ENCODE measurements around the gene CYP46A1.

CYP46A1 gene

GRCh38 chr14:99716091-99716849, 32.2 kb downstream of the CYP46A1 start:
- Mint-ChIP-seq H3K27ac (no peak overlapping the region), H3K27me3 (peaks cover 7% of the 10 kb centered on the region), H3K9me3 (peaks cover 9% of the 10 kb centered on the region), H3K4me3 (no peak overlapping the region), H3K36me3 (no peaks in the 10 kb centered on the region), H3K4me1 (peaks cover 4% of the 10 kb centered on the region)
- ATAC-seq (ENCODE audit: low read depth) (no peak), DNase-seq (ENCODE audit: low spot score in 2 of 2) (no peak)

DNA sequence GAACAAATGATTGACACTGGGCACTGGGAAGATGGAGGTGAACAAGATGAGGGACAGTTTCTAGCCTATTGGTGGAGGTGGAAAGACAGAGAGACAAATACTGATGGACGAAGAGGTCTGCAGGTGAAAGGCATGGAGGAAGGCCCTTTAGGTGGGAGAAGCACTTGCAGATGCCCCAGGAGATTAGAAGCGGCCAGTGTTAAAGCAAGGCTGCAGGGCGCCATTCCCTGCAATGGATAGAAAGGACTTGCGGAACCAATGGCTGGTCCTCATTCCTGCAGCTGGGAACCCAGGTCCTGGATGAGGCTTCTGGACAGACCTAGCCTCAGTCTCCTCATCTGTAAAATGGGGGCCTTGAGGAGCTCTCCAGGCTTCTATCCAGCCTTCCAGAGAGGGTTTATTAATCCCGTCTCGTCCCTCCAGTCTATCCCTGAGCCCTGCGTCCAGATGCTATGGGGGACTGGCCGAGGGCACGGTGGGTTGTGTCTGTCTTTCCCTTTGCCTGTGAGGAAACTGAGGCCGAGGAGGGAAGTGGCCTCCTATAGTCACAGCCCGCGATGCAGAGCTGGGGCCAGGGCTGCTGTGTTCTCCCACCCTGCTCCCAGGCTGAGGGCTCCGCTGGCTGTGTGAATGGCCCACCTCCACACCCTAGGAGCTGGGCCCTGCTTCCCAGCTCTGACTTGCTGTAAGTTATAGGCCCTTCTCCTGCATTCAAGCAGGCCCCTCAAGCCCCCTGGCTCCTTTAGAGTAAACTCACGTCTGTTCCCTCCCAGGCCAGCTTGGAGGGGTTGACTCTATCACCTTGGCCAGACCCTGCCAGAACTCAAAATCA, 33.0 kb downstream of the CYP46A1 start:
- Mint-ChIP-seq H3K27ac (no peak overlapping the region), H3K4me3 (no peak overlapping the region), H3K9me3 (peaks cover 7% of the 10 kb centered on the region), H3K4me1 (peaks cover 4% of the 10 kb centered on the region), H3K27me3 (peaks cover 7% of the 10 kb centered on the region), H3K36me3 (no peaks in the 10 kb centered on the region)
- ATAC-seq (ENCODE audit: low read depth) (no peak), DNase-seq (ENCODE audit: low spot score in 2 of 2) (no peak)

- Mint-ChIP-seq H3K9me3 (peaks cover 2% of the 10 kb centered on the region), H3K27ac (no peak overlapping the region), H3K36me3 (no peaks in the 10 kb centered on the region), H3K27me3 (peaks cover 11% of the 10 kb centered on the region), H3K4me1 (peaks cover 4% of the 10 kb centered on the region), H3K4me3 (no peak overlapping the region)
- DNase-seq (ENCODE audit: low spot score in 2 of 2) (no peak), ATAC-seq (ENCODE audit: low read depth) (no peak)
Measured at GRCh38 chr14:99717682-99718013, 33.5 kb downstream of the CYP46A1 start.

DNA sequence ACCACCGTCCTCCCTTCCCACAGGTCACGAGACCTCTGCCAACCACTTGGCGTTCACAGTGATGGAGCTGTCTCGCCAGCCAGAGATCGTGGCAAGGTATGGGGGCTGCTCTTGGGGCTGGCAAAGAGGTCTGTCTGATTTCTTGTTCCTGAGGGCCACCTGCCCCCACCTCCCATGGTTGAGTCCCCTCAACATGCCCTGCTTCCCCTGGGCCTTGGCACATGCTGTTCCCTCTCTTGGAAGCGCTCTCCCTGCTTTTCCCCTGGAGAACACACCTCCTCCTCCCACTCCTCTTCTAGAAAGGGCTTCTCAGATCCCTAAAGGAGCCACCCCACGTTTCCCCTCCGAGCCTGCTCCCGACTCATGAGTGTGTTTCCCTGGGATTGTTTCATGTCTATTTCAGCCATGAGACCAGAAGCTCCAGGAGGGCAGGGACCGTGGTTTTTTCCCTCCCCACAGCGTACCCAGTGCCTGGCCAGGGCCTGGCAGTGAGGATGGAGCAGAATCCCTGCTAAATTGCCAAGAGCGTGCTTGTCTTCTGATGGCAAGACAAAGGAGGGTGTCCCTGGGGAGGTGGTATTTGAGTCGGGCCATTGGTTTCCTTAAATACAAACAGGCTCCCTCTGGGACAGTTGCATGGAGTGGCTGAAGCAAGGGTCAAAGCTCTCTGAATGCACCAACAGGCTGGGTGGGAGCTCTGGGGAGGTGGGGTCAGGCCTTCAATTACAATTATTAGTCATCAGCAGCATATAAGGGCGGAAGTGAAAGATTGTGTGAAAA, 34.1 kb downstream of the CYP46A1 start:
- Mint-ChIP-seq H3K27me3 (peaks cover 13% of the 10 kb centered on the region), H3K9me3 (peaks cover 2% of the 10 kb centered on the region), H3K4me1 (peaks cover 4% of the 10 kb centered on the region), H3K4me3 (no peak overlapping the region), H3K36me3 (no peaks in the 10 kb centered on the region), H3K27ac (no peak overlapping the region)
- DNase-seq (ENCODE audit: low spot score in 2 of 2) (no peak), ATAC-seq (ENCODE audit: low read depth) (no peak)

- Mint-ChIP-seq H3K4me3 (no peak overlapping the region), H3K4me1 (peaks cover 4% of the 10 kb centered on the region), H3K27me3 (peaks cover 13% of the 10 kb centered on the region), H3K27ac (no peak overlapping the region), H3K9me3 (peaks cover 2% of the 10 kb centered on the region), H3K36me3 (no peaks in the 10 kb centered on the region)
- DNase-seq (ENCODE audit: low spot score in 2 of 2), result no peak
- ATAC-seq (ENCODE audit: low read depth), result no peak
Measured at GRCh38 chr14:99718811-99719192, 34.7 kb downstream of the CYP46A1 start.

GRCh38 chr14:99720941-99721791, 37.1 kb downstream of the CYP46A1 start:
- no peaks in the 10 kb centered on the region for H3K36me3 Mint-ChIP-seq
- H3K9me3 Mint-ChIP-seq, result peaks cover 2% of the 10 kb centered on the region
- ATAC-seq (ENCODE audit: low read depth) (no peak), DNase-seq (ENCODE audit: low spot score in 2 of 2) (no peak)
- peaks cover 4% of the 10 kb centered on the region for H3K4me1 Mint-ChIP-seq
- no peak overlapping the region for H3K27ac Mint-ChIP-seq
- no peak overlapping the region for H3K4me3 Mint-ChIP-seq
- H3K27me3 Mint-ChIP-seq, result peaks cover 18% of the 10 kb centered on the region

DNA sequence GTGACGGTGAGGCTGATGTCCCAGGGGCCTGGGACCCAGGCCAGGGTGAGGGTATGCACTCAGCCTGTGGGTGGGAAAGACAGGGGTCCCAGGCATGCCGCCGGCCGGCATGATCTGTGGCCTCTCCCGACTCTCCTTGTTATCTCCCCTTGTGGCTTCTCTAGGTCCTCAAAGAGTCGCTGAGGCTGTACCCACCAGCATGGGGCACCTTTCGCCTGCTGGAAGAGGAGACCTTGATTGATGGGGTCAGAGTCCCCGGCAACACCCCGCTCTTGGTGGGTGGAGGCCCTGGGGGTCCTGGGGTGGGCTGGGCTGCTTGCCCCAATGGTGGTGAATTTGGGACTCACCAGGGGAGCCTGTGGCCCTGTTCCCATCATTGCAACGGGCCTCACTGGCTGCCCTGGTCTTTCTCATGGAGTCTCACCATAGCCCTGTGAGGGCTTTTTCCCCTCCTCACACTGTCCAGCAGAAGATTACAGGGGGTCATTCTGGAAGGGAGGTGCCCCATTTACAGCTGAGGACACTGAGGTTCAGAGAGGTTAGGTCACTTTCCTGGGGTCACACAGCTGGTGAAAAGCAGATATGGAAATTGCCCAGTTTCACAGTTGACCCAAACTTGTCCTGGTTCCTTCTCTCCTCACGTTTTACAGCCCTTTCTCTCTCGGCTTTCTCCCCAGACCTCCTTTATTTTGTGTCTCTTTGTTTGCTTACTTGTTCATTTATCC, 37.9 kb downstream of the CYP46A1 start:
- H3K27ac Mint-ChIP-seq, result no peak overlapping the region
- peaks cover 3% of the 10 kb centered on the region for H3K36me3 Mint-ChIP-seq
- DNase-seq (ENCODE audit: low spot score in 2 of 2) (no peak), ATAC-seq (ENCODE audit: low read depth) (no peak)
- peaks cover 6% of the 10 kb centered on the region for H3K4me1 Mint-ChIP-seq
- peaks cover 19% of the 10 kb centered on the region for H3K27me3 Mint-ChIP-seq
- no peak overlapping the region for H3K4me3 Mint-ChIP-seq
- peaks cover 2% of the 10 kb centered on the region for H3K9me3 Mint-ChIP-seq

DNA sequence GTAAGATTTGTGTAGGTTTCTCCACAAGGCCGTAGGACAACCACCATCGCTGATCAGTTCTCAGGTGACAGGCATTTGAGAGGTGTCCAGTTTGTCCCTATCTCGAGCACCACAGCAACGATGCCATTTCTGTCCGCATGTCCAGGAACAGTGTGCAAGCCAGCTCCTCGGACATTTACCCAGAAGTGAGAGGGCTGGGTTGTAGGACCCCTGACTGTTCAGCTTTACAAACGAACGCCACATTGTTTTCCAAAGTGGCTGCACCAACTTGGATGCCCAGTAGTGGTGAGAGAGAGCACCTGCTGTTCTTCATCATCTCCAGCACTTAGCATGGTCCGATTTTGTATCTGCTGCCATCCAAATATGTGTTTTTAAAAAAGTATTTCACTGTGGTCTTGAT, 38.6 kb downstream of the CYP46A1 start:
- no peak overlapping the region for H3K27ac Mint-ChIP-seq

DNA sequence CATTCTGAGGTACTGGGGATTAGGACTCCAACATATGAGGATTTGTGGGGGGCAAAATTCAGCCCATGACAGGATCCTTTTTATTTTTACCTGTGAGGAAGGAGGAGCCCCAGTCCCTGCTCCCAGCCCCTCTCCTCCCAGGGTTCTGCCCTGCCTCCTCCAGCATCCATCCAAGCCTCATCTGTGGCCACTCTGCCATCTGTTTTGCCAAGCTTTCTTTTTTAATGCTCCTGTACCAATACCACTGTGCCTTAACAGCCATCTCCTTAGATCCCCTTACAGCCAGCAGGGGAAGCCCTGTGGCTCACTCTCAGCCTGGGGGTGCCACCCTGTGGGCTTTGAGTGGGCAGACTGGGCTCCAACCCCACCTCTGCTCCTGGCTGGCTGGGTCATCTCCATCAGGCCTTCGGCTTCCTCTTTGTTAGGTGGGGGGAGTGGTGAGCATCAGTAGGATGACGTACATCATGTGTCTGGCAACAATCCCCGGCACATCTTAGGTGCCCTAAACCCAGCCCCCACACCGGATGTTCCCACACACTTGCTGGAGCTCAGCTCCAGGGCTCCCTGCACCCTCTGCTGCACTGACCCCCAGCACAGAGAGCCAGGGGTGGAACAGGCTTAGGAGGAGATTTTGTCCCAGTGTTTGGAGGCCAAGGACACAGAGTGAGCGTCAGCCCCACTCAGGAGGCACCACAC, 40.2 kb downstream of the CYP46A1 start:
- H3K9me3 Mint-ChIP-seq, result peaks cover 2% of the 10 kb centered on the region
- peaks cover 26% of the 10 kb centered on the region for H3K27me3 Mint-ChIP-seq
- no peak for ATAC-seq (ENCODE audit: low read depth)
- no peak overlapping the region for H3K4me3 Mint-ChIP-seq
- peaks cover 4% of the 10 kb centered on the region for H3K4me1 Mint-ChIP-seq
- DNase-seq (ENCODE audit: low spot score in 2 of 2), result no peak
- H3K27ac Mint-ChIP-seq, result no peak overlapping the region
- H3K36me3 Mint-ChIP-seq, result peaks cover 3% of the 10 kb centered on the region

More for the DNA sequence above, 38.6 kb downstream of the CYP46A1 start:
- Mint-ChIP-seq H3K9me3 (peaks cover 2% of the 10 kb centered on the region), H3K36me3 (peaks cover 3% of the 10 kb centered on the region), H3K4me1 (peaks cover 6% of the 10 kb centered on the region), H3K4me3 (no peak overlapping the region), H3K27me3 (peaks cover 23% of the 10 kb centered on the region)
- DNase-seq (ENCODE audit: low spot score in 2 of 2) (no peak), ATAC-seq (ENCODE audit: low read depth) (no peak)

DNA sequence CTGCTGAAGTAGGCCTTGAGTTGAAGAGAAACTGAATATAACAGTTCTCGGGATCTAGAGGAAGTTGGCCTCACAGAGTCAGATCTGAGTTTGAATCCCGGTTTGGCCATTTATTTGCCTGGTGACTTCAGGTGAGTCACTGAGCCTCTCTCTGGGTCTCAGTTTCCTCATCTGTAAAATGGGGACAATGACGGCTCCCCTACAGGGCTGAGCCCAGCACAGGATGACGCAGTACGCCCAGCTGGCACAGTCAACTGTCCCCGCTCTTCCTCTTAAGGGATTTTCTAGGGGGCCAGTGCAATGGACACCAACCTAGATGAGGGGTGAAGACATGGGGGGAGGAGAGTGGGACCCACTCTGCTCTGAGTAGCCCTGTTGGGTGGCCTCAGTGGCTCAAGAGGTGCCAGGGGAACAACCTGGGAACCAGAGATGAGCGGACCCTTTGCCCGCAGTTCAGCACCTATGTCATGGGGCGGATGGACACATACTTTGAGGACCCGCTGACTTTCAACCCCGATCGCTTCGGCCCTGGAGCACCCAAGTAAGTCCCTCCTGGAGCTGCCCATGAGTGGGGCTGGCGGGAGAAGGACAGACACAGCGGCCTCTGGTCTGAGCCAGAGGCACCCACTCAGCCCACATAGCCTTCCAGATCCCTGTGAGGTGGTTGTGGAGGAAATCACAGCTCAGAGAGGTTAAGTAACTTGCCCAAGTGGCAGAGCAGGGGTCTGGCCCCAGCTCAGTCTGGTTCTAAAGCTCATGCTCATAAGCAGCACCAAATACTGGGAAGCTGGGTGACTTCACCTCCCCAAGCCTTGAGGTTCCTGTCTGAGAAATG, 41.1 kb downstream of the CYP46A1 start:
- H3K27me3 Mint-ChIP-seq, result peaks cover 24% of the 10 kb centered on the region

DNA sequence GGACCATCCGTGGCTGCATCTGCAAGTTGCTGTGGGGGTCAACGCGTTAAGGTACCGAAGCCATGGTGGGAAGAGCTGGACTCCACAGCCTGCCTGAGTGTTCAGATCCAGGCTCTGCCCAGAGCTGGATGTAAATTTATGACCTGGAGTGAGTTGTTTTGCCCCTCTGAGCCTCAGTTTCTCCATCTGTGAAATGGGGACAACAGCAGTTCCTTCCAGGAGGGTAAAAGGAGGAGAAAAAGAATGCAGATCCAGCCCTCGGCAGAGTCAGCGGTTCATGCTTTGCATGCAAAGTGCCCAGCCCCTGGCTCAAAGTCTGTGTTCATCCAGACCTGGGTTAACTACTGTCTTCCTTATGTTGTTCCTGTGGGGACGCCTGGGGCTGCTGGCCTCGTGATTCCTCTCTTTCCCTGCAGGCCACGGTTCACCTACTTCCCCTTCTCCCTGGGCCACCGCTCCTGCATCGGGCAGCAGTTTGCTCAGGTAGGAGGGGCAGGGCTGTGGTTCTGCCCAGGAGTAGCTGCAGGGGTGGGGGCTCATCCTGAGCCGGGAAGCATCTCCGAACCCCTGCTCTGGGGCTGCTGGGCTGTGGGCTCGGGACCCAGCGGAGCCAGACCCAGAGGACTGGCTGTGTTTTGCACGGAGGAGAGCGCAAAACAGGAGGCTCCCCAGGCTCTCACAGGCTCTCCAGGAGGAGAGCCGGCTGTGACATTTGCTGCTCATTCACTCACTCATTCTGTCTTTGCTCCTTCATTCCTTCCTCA, 41.9 kb downstream of the CYP46A1 start:
- Mint-ChIP-seq H3K27ac (no peak overlapping the region), H3K4me3 (no peak overlapping the region), H3K9me3 (no peaks in the 10 kb centered on the region), H3K36me3 (peaks cover 3% of the 10 kb centered on the region), H3K4me1 (peaks cover 2% of the 10 kb centered on the region), H3K27me3 (peaks cover 24% of the 10 kb centered on the region)
- DNase-seq (ENCODE audit: low spot score in 2 of 2), result no peak
- ATAC-seq (ENCODE audit: low read depth), result no peak

More for the DNA sequence above, 41.1 kb downstream of the CYP46A1 start:
- Mint-ChIP-seq H3K27ac (no peak overlapping the region), H3K9me3 (no peaks in the 10 kb centered on the region), H3K36me3 (peaks cover 3% of the 10 kb centered on the region), H3K4me3 (no peak overlapping the region), H3K4me1 (peaks cover 2% of the 10 kb centered on the region)
- no peak for DNase-seq (ENCODE audit: low spot score in 2 of 2)
- ATAC-seq (ENCODE audit: low read depth), result no peak
